HepG2 (cell line): ENCODE results near the gene CTDSP1. TPM values are rescaled to one million over a fixed set of nuclear protein-coding genes. Genes with fewer than 3 reads are reported as not detected.

Source experiments
- ARID2 ChIP-seq: sonication (generic); formaldehyde crosslinking; IDR thresholded peaks from 2 replicates; pipeline ENCODE4 v1.8.1; 2022; ENCODE audit warnings: mild to moderate bottlenecking, missing genetic modification reagents, borderline replicate concordance
- ASH2L ChIP-seq: fragments of 300-600, 200-600 bp; sonication (generic); IDR thresholded peaks from 2 replicates; pipeline ENCODE4 v1.7.0; 2017; ENCODE audit warnings: low read depth, mild to moderate bottlenecking, moderate library complexity, mixed read lengths, low read length; ENCODE audit not compliant: insufficient read length
- CBFB ChIP-seq: sonication (generic); formaldehyde crosslinking; IDR thresholded peaks from 2 replicates; pipeline ENCODE4 v1.4.0; 2020; ENCODE audit warnings: missing genetic modification reagents
- CHD2 ChIP-seq: IDR thresholded peaks from 2 replicates; pipeline ENCODE4 v1.6.1; 2011; ENCODE audit warnings: low read depth, low read length, improper control_type of control experiment
- GMEB2 ChIP-seq: IDR thresholded peaks from 2 replicates; pipeline ENCODE4 v1.6.1; 2016; ENCODE audit warnings: missing biosample characterization, missing genetic modification reagents, low read depth
- HMGXB3 ChIP-seq: sonication (generic); formaldehyde crosslinking; IDR thresholded peaks from 2 replicates; pipeline ENCODE4 v1.4.0; 2020; ENCODE audit warnings: missing genetic modification reagents, borderline replicate concordance
- ISL2 ChIP-seq: sonication (generic); formaldehyde crosslinking; IDR thresholded peaks from 2 replicates; pipeline ENCODE4 v1.5.0; 2020; ENCODE audit warnings: missing genetic modification reagents
- KLF11 ChIP-seq: IDR thresholded peaks from 2 replicates; pipeline ENCODE4 v1.6.1; 2016; ENCODE audit warnings: missing compliant biosample characterization
- NR3C1 ChIP-seq: sonication (generic); formaldehyde crosslinking; IDR thresholded peaks from 2 replicates; pipeline ENCODE4 v1.4.0; 2020; ENCODE audit warnings: missing genetic modification reagents
- RXRA ChIP-seq: sonication (generic); formaldehyde crosslinking; IDR thresholded peaks from 2 replicates; pipeline ENCODE4 v1.5.1; 2020; ENCODE audit warnings: missing genetic modification reagents
- SALL1 ChIP-seq: sonication (generic); formaldehyde crosslinking; IDR thresholded peaks from 2 replicates; pipeline ENCODE4 v1.8.0; 2022; ENCODE audit warnings: mild to moderate bottlenecking, missing genetic modification reagents
- SKI ChIP-seq: fragments of 450-650 bp; IDR thresholded peaks from one replicate; pipeline ENCODE4 v1.6.1; 2018; ENCODE audit warnings: mild to moderate bottlenecking; ENCODE audit not compliant: partially characterized antibody
- SP1 ChIP-seq, 2 experiments: fragments of 450-650 bp in 1 of 2; sonication (generic) in 1 of 2; formaldehyde crosslinking in 1 of 2; IDR thresholded peaks; 2 replicates each; pipeline versions ENCODE4 v1.4.0 to v1.6.1; 2016 to 2020; ENCODE audit warnings: missing genetic modification reagents in 1 of 2
- ZBTB7A ChIP-seq: sonication (generic); formaldehyde crosslinking; IDR thresholded peaks from 2 replicates; pipeline ENCODE4 v1.8.0; 2022; ENCODE audit warnings: mild to moderate bottlenecking, missing genetic modification reagents
- ZBTB7B ChIP-seq: sonication (generic); formaldehyde crosslinking; IDR thresholded peaks from 2 replicates; pipeline ENCODE4 v1.4.0; 2020; ENCODE audit warnings: missing genetic modification reagents
- ZFP91 ChIP-seq: sonication (generic); formaldehyde crosslinking; IDR thresholded peaks from 2 replicates; pipeline ENCODE4 v1.9.0; 2022; ENCODE audit warnings: missing genetic modification reagents, mild to moderate bottlenecking, borderline replicate concordance
- ZMAT5 ChIP-seq: sonication (generic); formaldehyde crosslinking; IDR thresholded peaks from 2 replicates; pipeline ENCODE4 v1.5.0; 2020; ENCODE audit warnings: mild to moderate bottlenecking, low read depth, missing genetic modification reagents, borderline replicate concordance
- ZNF143 ChIP-seq: sonication (generic); formaldehyde crosslinking; IDR thresholded peaks from 2 replicates; pipeline ENCODE4 v1.4.0; 2020; ENCODE audit warnings: missing genetic modification reagents
- ZNF614 ChIP-seq: IDR thresholded peaks from 2 replicates; pipeline ENCODE4 v1.6.1; 2018; ENCODE audit warnings: missing biosample characterization, missing genetic modification reagents, inconsistent platforms, borderline replicate concordance
- ZNF713 ChIP-seq: sonication (generic); formaldehyde crosslinking; IDR thresholded peaks from 2 replicates; pipeline ENCODE4 v1.4.0; 2020; ENCODE audit warnings: mild to moderate bottlenecking, missing genetic modification reagents
- ZNF724P ChIP-seq: sonication (generic); formaldehyde crosslinking; IDR thresholded peaks from 2 replicates; pipeline ENCODE4 v1.8.0; 2022; ENCODE audit warnings: missing genetic modification reagents, borderline replicate concordance
- ZNF839 ChIP-seq: sonication (generic); formaldehyde crosslinking; IDR thresholded peaks from 2 replicates; pipeline ENCODE4 v1.4.0; 2020; ENCODE audit warnings: missing genetic modification reagents, mild to moderate bottlenecking, borderline replicate concordance
- polyA plus RNA-seq, 8 experiments: library from polyadenylated mRNA; depleted of rRNA in 3 of 8; stranded (reverse) in 7 of 8; unstranded in 1 of 8; fragments of >200 nt; fragmentation: Illumina TruSeq in 4 of 8; extraction: Trizol in 4 of 8; gene quantifications; 2 replicates each; pipeline versions ENCODE4 v1.2.1 to v1.2.3, GENCODE V29; 2011 to 2016; ENCODE audit warnings: low read depth in 4 of 8, missing spikeins in 1 of 8, mixed read lengths in 1 of 8; ENCODE audit not compliant: insufficient read depth in 1 of 8
- total RNA-seq, 5 experiments: library from RNA; depleted of rRNA; stranded (reverse); fragments of >200 nt; fragmentation: Illumina TruSeq; extraction: Trizol; gene quantifications; 2 replicates each; pipeline ENCODE4 v1.2.3, GENCODE V29; 2016; ENCODE audit warnings: low read depth in 1 of 5

The CTDSP1 gene
- total and polyA plus RNA-seq, 2 of the 13 experiments (the other 11 are each of a cell fraction or from before 2014, with no cell fraction given): 91.0 to 268 TPM

GRCh38 chr2:218399391-218400166 is at the start of gene CTDSP1 (continued):
- peak; percentile 31; the same call in 1 of the 2 replicates for TF ChIP-seq HMGXB3 (CRISPR knock-in tag)
- TF ChIP-seq SKI: peak; percentile 86
- TF ChIP-seq ZFP91 (CRISPR knock-in tag): peak; percentile 54
- TF ChIP-seq ASH2L: peak; percentile 80
- peak; percentile 91 for TF ChIP-seq SALL1
- TF ChIP-seq ISL2: peak; percentile 51
- TF ChIP-seq ZNF724P (CRISPR knock-in tag): 0 out of 2 replicates have a peak, but pooled peaks have one; percentile 72
- TF ChIP-seq NR3C1 (CRISPR knock-in tag): no peak
- TF ChIP-seq ZNF143 (CRISPR knock-in tag): peak; percentile 67
- TF ChIP-seq KLF11 (CRISPR knock-in tag): 0 out of 2 replicates have a peak, but pooled peaks have one; percentile 37
- peak; percentile 53; the same call in 1 of the 2 replicates for TF ChIP-seq CHD2
- no peak for TF ChIP-seq SP1 (IDR thresholded peaks at IDR 0.05)
- TF ChIP-seq SP1 (CRISPR knock-in tag; IDR thresholded peaks at IDR 0.05): peak; percentile 81
- no peak; the same call in 1 of the 2 replicates for TF ChIP-seq RXRA (CRISPR knock-in tag)
- no peak for TF ChIP-seq ZNF713 (CRISPR knock-in tag)
- TF ChIP-seq ZBTB7A (CRISPR knock-in tag): peak; percentile 64
- TF ChIP-seq ZMAT5 (CRISPR knock-in tag): 0 out of 2 replicates have a peak, but pooled peaks have one; percentile 11
- 0 out of 2 replicates have a peak, but pooled peaks have one; percentile 15 for TF ChIP-seq GMEB2 (CRISPR knock-in tag)
- no peak for TF ChIP-seq ARID2 (CRISPR knock-in tag)
- peak; percentile 77 for TF ChIP-seq ZBTB7B (CRISPR knock-in tag)
- TF ChIP-seq CBFB: peak; percentile 92
- no peak for TF ChIP-seq ZNF839
- peak; percentile 76; the same call in 1 of the 2 replicates for TF ChIP-seq ZNF614 (CRISPR knock-in tag)
